ENCODE measurements around the gene TMEM119.
"Not testable (repeated sequence)": the region's sequence is repeated elsewhere in the genome, so short reads cannot be mapped to it uniquely, and the experiment has no call there.

TMEM119 gene

GRCh38 chr12:108633534-108634248 is 35.8 kb upstream of the TMEM119 start, which contains the start of gene SELPLG:
Gene SELPLG (minus strand): TSS chr12:108633894. CDS start chr12:108624307, 9,587 bp downstream.
- no peak for DNase-seq (ENCODE audit: low read depth)
- in situ Hi-C loops (cut with HindIII; ENCODE audit: low sequenced_read_pairs) = loop anchor here (5.0 kb wide), 1 partner anchor 71 kb away; the partner anchor contains the start of genes ISCU and SART3
- TF ChIP-seq CTCF (IDR thresholded peaks at IDR 0.05; ENCODE audit: low read depth, low read length, missing control alignments) = no peak
- H3K4me3 ChIP-seq (ENCODE audit: low read depth, low read length) = no peak within 1 kb of the TSS

- TF ChIP-seq CTCF (IDR thresholded peaks at IDR 0.05; ENCODE audit: low read depth, low read length, missing control alignments) = no peak
- H3K4me3 ChIP-seq (ENCODE audit: low read depth, low read length) = no peak overlapping the region
- no peak for DNase-seq (ENCODE audit: low read depth)
- in situ Hi-C loops (cut with HindIII; ENCODE audit: low sequenced_read_pairs) = loop anchor here (5.0 kb wide), 1 partner anchor 71 kb away; the partner anchor contains the start of genes ISCU and SART3
Observed at GRCh38 chr12:108633081-108633533, 35.2 kb upstream of the TMEM119 start.

GRCh38 chr12:108631261-108631660 is 33.4 kb upstream of the TMEM119 start:
- not testable (repeated sequence) for H3K4me3 ChIP-seq (ENCODE audit: low read depth, low read length); DNase-seq (ENCODE audit: low read depth)
- in situ Hi-C loops (cut with HindIII; ENCODE audit: low sequenced_read_pairs) = loop anchor here (5.0 kb wide), 1 partner anchor 69 kb away; the partner anchor contains the start of genes ISCU and SART3

GRCh38 chr12:108630481-108631207 is 32.8 kb upstream of the TMEM119 start:
- no peak overlapping the region for H3K4me3 ChIP-seq (ENCODE audit: low read depth, low read length)
- no peak for TF ChIP-seq CTCF (IDR thresholded peaks at IDR 0.05; ENCODE audit: low read depth, low read length, missing control alignments)
- in situ Hi-C loops (cut with HindIII; ENCODE audit: low sequenced_read_pairs) = loop anchor here (5.0 kb wide), 1 partner anchor 68 kb away; the partner anchor contains the start of genes ISCU and SART3
- no peak for DNase-seq (ENCODE audit: low read depth)

- TF ChIP-seq CTCF (IDR thresholded peaks at IDR 0.05; ENCODE audit: low read depth, low read length, missing control alignments) = no peak
- no peak overlapping the region for H3K4me3 ChIP-seq (ENCODE audit: low read depth, low read length)
- in situ Hi-C loops (cut with HindIII; ENCODE audit: low sequenced_read_pairs) = loop anchor here (5.0 kb wide), 1 partner anchor 68 kb away; the partner anchor contains the start of genes ISCU and SART3
- no peak for DNase-seq (ENCODE audit: low read depth)
Observed at GRCh38 chr12:108629824-108630476, 32.1 kb upstream of the TMEM119 start.

- no peak overlapping the region for H3K4me3 ChIP-seq (ENCODE audit: low read depth, low read length)
- no peak for TF ChIP-seq CTCF (IDR thresholded peaks at IDR 0.05; ENCODE audit: low read depth, low read length, missing control alignments)
- DNase-seq (ENCODE audit: low read depth) = no peak
Observed at GRCh38 chr12:108629151-108629550, 31.3 kb upstream of the TMEM119 start.

More at GRCh38 chr12:108629151-108629550, 31.3 kb upstream of the TMEM119 start:
- in situ Hi-C loops (cut with HindIII; ENCODE audit: low sequenced_read_pairs) = no loop called here
